Fibroblast of peridontal ligament (primary cell): Measurements from ENCODE around the gene MYO6.
A peak's percentile ranks its signal among the peaks of the same experiment; 100 is the strongest.
"Not testable (repeated sequence)": the region's sequence is repeated elsewhere in the genome, so short reads cannot be mapped to it uniquely, and the experiment has no call there.

Experiments
- DNase-seq: peaks from one replicate; pipeline ENCODE4 v3.0.0-alpha.2; 2010; ENCODE audit errors: extremely low read depth

The MYO6 gene

DNA sequence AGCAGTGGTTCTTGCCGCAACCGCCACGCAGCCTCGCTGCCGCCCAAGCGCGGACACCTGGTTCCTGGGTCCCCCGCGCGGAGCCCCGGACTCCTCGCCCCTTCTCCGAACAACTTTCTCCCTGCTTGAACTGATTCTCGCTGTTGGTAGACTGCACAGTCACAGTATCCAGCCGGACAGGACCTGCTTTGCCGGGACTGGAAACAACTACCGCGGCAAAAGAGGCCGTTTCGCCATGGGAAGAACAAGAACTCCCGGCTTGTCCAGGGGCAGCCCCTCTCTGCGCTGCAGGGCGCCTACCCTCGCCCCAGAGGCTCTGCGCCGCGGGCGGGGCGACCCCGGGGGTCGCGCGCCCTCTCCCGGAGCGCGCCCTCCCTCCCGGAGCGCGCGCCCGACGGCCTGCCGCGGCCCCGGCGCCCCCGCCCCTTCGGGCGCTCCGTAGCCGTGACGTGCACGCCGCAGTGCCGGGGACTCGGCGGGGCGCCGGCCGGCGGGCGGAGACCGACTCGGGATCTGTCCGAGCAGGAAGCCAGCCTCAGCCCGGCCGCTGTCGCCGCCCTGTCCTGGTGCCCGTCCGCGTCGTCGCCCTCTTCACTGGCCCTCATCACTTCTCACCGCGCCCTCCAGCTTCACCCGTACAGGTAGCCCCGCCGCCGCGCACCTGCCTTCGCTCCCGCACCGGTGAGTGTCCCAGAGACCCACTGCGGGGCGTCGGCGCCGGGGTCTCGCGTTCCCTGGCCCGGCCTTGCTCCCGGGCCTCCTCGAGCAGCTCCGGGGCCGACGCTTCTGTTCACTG lies at the start of gene MYO6:
Gene MYO6 (plus strand): TSS at position 497 of the 796 bp plus-strand sequence. CDS start 68,309 bp downstream, outside the sequence.
- DNase-seq = peak; percentile 54

GRCh38 chr6:75708334-75708733 lies 40.7 kb upstream of the MYO6 start:
- DNase-seq = not testable (repeated sequence)

DNA sequence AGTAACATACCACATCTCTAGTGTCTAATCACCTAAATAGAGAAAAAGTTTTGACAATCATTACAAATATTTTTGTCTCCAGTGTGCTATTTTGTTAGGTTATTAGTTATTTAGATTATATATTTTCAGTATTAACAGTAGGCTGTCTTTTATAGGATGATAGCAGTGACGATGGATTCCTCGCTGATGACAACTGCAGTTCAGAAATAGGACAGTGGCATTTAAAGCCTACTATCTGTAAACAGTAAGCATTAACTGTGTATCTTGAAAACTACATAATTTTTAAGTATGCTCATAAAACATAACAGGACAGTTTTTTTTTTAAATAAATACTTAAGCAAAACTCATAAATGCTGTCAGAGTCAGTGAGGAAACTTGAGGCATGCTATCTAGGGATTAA lies 37.9 kb upstream of the MYO6 start:
- DNase-seq = no peak

GRCh38 chr6:75719133-75719532 lies 29.9 kb upstream of the MYO6 start:
- no peak for DNase-seq

DNA sequence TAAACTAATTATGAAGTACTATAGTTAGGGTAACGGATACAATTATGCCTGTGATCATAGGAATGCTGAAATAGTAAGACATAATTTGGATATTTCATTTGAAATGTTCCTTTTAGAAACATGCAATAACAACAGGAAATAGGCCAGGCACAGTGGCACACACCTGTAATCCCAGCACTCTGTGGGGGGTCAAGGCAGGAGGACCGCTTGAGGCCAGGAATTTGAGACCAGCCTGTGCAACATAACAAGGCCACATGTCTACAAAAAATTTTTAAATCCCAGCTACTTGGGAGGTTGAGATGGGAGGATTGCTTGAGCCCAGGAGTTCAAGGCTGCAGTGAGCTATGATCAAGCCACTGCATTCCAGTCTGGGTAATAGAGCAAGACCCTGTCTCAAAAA lies 25.7 kb upstream of the MYO6 start:
- no peak for DNase-seq

- no peak for DNase-seq
Measured at GRCh38 chr6:75727206-75727605, 21.8 kb upstream of the MYO6 start.

- not testable (repeated sequence) for DNase-seq
Measured at GRCh38 chr6:75731029-75731428, 18.0 kb upstream of the MYO6 start.

DNA sequence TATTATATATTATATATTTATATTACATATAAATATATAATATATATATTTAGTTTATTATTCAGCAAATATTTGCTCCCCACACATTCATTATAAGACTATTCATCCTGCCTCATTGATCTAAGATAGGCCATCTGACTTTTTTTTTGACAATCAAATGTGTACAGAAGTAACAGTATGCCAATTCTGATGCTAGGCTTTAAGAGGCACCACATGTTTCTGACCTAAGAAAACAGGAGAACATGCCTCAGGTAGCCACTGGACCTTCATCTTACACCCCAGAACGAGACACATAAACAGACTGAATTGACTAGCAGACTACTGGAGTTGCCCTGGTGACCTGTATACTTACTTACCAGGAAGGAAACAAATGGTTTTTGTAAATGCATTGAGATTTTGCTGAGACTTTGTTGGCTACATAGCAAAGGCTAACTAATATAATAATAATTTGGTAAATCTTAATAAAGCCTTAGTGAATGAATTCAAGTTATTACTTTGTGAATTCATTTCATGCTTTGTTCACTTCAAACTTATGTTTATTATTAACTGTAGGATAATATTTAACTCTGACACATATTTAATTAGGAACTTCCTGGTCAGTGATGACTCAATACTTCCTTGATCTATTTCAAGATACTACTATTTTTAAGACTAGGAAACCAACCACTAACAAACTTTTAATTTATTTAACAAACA lies 13.4 kb upstream of the MYO6 start:
- DNase-seq = peak; percentile 20

- DNase-seq = no peak
Measured at GRCh38 chr6:75743971-75744370, 5.1 kb upstream of the MYO6 start.

DNA sequence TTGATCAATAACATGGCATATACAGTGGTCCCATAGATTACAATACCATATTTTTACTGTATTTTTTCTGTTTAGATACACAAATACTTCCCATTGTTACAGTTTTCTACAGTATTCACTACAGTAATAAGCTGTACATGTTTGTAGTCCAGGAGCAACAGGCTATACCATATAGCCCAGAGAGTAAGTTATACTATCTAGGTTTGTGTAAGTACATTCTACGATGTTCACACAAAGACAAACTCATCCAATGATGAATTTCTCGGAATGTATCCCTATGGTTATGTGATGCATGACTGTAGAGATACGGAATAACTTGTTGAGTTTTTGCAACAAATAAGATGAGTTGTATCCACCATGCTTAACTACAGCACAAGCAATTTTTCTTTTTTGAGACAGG lies 3.6 kb upstream of the MYO6 start:
- no peak for DNase-seq

DNA sequence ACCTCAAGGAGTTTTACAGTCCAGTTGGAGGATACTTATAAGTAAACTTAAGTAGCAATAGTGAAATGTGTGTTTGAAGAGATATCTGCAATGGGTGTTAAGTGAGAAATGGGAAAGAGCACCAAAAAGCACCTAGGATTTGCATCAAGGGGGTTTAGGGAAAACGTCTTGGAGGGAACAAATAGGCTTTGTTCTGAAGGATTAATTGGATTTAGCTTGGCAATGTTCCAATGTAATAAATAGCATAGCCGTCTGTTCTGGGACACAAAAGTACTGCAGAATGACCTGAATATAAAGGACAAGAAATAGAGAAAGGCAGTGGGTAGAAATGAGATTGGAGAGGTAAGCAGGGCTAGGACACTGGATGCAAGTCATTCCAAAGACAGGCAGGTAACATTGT lies 2.8 kb upstream of the MYO6 start:
- no peak for DNase-seq

GRCh38 chr6:75747152-75747992 lies 1.7 kb upstream of the MYO6 start:
- DNase-seq = no peak

DNA sequence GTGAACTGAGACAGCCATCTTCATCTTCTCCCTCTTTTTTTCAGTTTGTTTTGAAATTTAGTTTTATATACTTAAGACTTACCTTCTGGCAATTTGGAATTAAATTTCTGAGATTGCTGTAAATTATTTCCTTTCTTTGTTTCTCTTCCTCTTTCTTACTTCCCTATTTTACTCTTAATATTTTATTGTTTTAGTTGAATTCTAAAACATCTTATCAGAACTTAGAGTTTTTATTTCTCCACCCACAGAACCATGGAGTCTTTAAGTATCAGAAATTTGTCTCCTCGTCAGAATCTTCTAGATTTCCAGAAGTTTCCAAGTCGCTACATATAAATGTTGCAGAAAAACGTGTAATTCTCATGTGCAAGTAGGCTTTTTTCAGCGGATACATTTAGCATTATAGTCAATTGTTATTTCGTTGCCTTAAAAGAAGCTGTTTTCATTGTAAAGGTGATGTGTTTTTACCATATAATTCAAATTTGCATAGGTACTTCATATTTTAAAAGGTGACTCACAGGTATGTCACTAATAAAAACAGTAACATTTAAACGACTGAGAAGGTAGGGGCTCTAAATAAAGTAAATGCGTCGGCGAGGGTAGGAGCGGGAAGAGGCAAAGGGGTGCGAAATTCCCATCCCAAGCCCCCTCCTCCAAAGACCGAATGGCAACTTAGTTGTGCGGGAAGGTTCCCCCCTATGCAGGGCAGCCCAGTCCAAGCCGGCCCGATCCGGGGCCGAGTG lies 866 bp upstream of the MYO6 start:
- no peak for DNase-seq

- peak; percentile 79 for DNase-seq
Measured at GRCh38 chr6:75751443-75751842, 2.4 kb downstream of the MYO6 start.

DNA sequence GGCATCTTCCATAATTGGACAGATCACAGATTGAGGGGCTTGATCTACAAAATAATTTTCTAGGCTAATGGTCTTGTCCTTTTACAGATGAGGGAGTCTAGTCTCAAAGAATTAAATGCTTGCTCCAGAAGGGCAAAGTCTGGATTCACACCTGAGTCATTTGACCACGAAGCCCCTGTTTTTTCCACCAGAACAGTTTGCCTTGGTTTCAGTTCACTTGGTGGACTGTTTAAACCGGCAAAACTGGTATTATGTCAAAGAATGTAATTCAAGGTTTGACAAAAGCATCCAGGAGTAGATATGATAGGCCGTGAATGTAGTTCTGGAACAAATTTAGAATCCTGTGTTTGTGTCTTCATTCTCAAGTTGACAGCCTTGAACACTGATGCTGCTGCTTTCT lies 3.3 kb downstream of the MYO6 start:
- DNase-seq = no peak

GRCh38 chr6:75755704-75756103 lies 6.7 kb downstream of the MYO6 start:
- no peak for DNase-seq

- DNase-seq = no peak
Measured at GRCh38 chr6:75757295-75757694, 8.3 kb downstream of the MYO6 start.

- DNase-seq = no peak
Measured at GRCh38 chr6:75758061-75758460, 9.0 kb downstream of the MYO6 start.

DNA sequence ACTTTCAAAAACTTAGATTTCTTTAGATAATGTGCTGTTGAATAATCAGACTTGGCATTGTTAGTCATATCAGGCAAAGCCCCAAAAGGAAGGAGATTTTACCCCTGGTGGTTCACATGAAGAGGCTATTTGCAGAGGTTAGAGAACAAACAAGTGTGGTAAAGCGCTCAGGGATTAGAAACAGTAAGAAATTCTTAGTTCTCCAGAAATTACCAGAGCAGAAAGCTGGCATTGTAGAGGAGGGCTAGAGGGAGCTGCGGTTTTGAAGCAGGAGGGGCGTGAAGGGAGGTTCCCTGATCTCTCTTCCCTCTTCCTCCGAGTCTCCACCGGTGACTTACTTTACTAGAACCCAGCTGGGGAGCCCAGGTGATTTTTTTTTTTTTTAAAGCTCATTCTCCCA lies 10.2 kb downstream of the MYO6 start:
- peak; percentile 23 for DNase-seq

- no peak for DNase-seq
Measured at GRCh38 chr6:75760320-75760719, 11.3 kb downstream of the MYO6 start.

GRCh38 chr6:75761489-75761888 lies 12.4 kb downstream of the MYO6 start:
- no peak for DNase-seq

GRCh38 chr6:75762063-75762462 lies 13.0 kb downstream of the MYO6 start:
- DNase-seq = no peak
